Measurements from ENCODE around the gene PROCA1. TPM values are rescaled to one million over a fixed set of nuclear protein-coding genes. Genes with fewer than 3 reads are reported as not detected.

The PROCA1 gene
- total RNA-seq, 1 experiment from 2014 or later, result 4.4 TPM

GRCh38 chr17:28657756-28658155 is 53.9 kb downstream of the PROCA1 start:
- intact Hi-C loops (cut with micrococcal nuclease; ENCODE audit: unreplicated experiment), result no loop called here
- H3K36me3 ChIP-seq (ENCODE audit: control insufficient read depth, insufficient read depth, low read length), result peaks cover 2% of the 10 kb centered on the region; the same call in 1 of the 2 replicates
- Mint-ChIP-seq H3K27ac (ENCODE audit: unreplicated experiment) (no peak overlapping the region), H3K36me3 (ENCODE audit: insufficient read depth, unreplicated experiment) (peaks cover 78% of the 10 kb centered on the region), H3K27me3 (ENCODE audit: insufficient read depth, unreplicated experiment) (no peaks in the 10 kb centered on the region), H3K4me1 (ENCODE audit: low read depth, unreplicated experiment) (peaks cover 8% of the 10 kb centered on the region), H3K9me3 (ENCODE audit: unreplicated experiment) (no peaks in the 10 kb centered on the region), H3K4me3 (ENCODE audit: unreplicated experiment) (no peak overlapping the region)
- TF ChIP-seq CTCF (IDR thresholded peaks at IDR 0.05; ENCODE audit: insufficient read depth in 1 of 2, low read depth in 1 of 2, low read length in 1 of 2, severe bottlenecking in 1 of 2, unreplicated experiment in 1 of 2), result no peak
- no peak for DNase-seq
- ChIA-PET CTCF (no interaction called here), POLR2A (interaction anchor here (0.7 kb wide), 1 partner anchor 14 kb away, joined by 4 read pairs; no protein-coding TSS in a partner anchor)
- peaks cover 10% of the 10 kb centered on the region; the same call in 1 of the 2 replicates for H3K4me1 ChIP-seq
- no TSS peak for BruUV-seq (replicated peaks)
- H3K4me3 ChIP-seq (ENCODE audit: low read depth, low read length), result no peak overlapping the region
- no peaks in the 10 kb centered on the region for H3K27me3 ChIP-seq (replicated peaks; ENCODE audit: control insufficient read depth, insufficient read depth, low read length)
- no peaks in the 10 kb centered on the region for H3K9me3 ChIP-seq

GRCh38 chr17:28655160-28655559 is 56.5 kb downstream of the PROCA1 start:
- H3K4me3 Mint-ChIP-seq (ENCODE audit: unreplicated experiment), result no peak overlapping the region
- peaks cover 2% of the 10 kb centered on the region; the same call in 1 of the 2 replicates for H3K36me3 ChIP-seq (ENCODE audit: control insufficient read depth, insufficient read depth, low read length)
- TF ChIP-seq CTCF (IDR thresholded peaks at IDR 0.05; ENCODE audit: insufficient read depth in 1 of 2, low read depth in 1 of 2, low read length in 1 of 2, severe bottlenecking in 1 of 2, unreplicated experiment in 1 of 2), result no peak
- no peaks in the 10 kb centered on the region for H3K27me3 ChIP-seq (replicated peaks; ENCODE audit: control insufficient read depth, insufficient read depth, low read length)
- POLR2A ChIA-PET, result no interaction called here
- H3K4me3 ChIP-seq (ENCODE audit: low read depth, low read length), result no peak overlapping the region
- no peaks in the 10 kb centered on the region for H3K4me1 Mint-ChIP-seq (ENCODE audit: low read depth, unreplicated experiment)
- intact Hi-C loops (cut with micrococcal nuclease; ENCODE audit: unreplicated experiment), result no loop called here
- H3K4me1 ChIP-seq, result no peaks in the 10 kb centered on the region; the same call in 1 of the 2 replicates
- no peaks in the 10 kb centered on the region for H3K27me3 Mint-ChIP-seq (ENCODE audit: insufficient read depth, unreplicated experiment)
- H3K27ac Mint-ChIP-seq (ENCODE audit: unreplicated experiment), result no peak overlapping the region
- CTCF ChIA-PET, result no interaction called here
- H3K9me3 Mint-ChIP-seq (ENCODE audit: unreplicated experiment), result no peaks in the 10 kb centered on the region
- no peaks in the 10 kb centered on the region for H3K9me3 ChIP-seq
- peak in 1 of 2 experiments; percentile 24 for DNase-seq
- no TSS peak for BruUV-seq (replicated peaks)
- H3K36me3 Mint-ChIP-seq (ENCODE audit: insufficient read depth, unreplicated experiment), result peaks cover 59% of the 10 kb centered on the region

Other genes starting within 250 kb of the PROCA1 start
- gene SLC13A2, start 238.2 kb downstream of the PROCA1 start, total RNA-seq (2022), result 0.42 and 0.57 TPM in 2 replicates
- gene FOXN1, start 205.5 kb downstream of the PROCA1 start, total RNA-seq (2022), result 0.26 and 0.48 TPM in 2 replicates
- gene UNC119, start 159.3 kb downstream of the PROCA1 start, total RNA-seq (2022), result 40.5 and 41.3 TPM in 2 replicates
- gene PIGS, start 140.4 kb downstream of the PROCA1 start, total RNA-seq (2022), result 78.2 and 99.6 TPM in 2 replicates
- 16.3 and 17.7 TPM in 2 replicates for gene ALDOC, start 135.0 kb downstream of the PROCA1 start, total RNA-seq (2022)
- 113 TPM in 2 replicates for gene SPAG5, start 112.9 kb downstream of the PROCA1 start, total RNA-seq (2022)
- gene RSKR, start 97.7 kb downstream of the PROCA1 start, total RNA-seq (2022), result 15.7 and 18.9 TPM in 2 replicates
- 154 and 176 TPM in 2 replicates for gene BLTP2, start 66.7 kb downstream of the PROCA1 start, total RNA-seq (2022)
- 63.5 and 64.9 TPM in 2 replicates for gene SDF2, start 50.0 kb downstream of the PROCA1 start, total RNA-seq (2022)
- gene SUPT6H, start 49.7 kb downstream of the PROCA1 start, total RNA-seq (2022), result 127 and 129 TPM in 2 replicates
- 1.2 and 1.8 TPM in 2 replicates for gene RAB34, start 6.0 kb upstream of the PROCA1 start, total RNA-seq (2022)
- gene RPL23A, start 8.1 kb upstream of the PROCA1 start, total RNA-seq (2022), result 1,980 and 2,181 TPM in 2 replicates
- gene TLCD1, start 14.3 kb upstream of the PROCA1 start, total RNA-seq (2022), result 31.7 and 37.9 TPM in 2 replicates
- gene NEK8, start 16.9 kb upstream of the PROCA1 start, total RNA-seq (2022), result 11.0 and 13.4 TPM in 2 replicates
- 140 and 154 TPM in 2 replicates for gene TRAF4, start 32.1 kb upstream of the PROCA1 start, total RNA-seq (2022)
- 37.6 and 39.5 TPM in 2 replicates for gene FAM222B, start 130.9 kb upstream of the PROCA1 start, total RNA-seq (2022)
- gene ERAL1, start 143.1 kb upstream of the PROCA1 start, total RNA-seq (2022), result 77.4 and 85.1 TPM in 2 replicates
- gene FLOT2, start 185.8 kb upstream of the PROCA1 start, total RNA-seq (2022), result 182 and 189 TPM in 2 replicates
- gene DHRS13, start 191.2 kb upstream of the PROCA1 start, total RNA-seq (2022), result 32.8 and 38.0 TPM in 2 replicates
- 49.9 and 56.5 TPM in 2 replicates for gene PHF12, start 239.6 kb upstream of the PROCA1 start, total RNA-seq (2022)

All from Caco-2 (cell line).